Mucosa of descending colon (tissue), 3 donors: Measurements from ENCODE around the gene FXYD5. TPM values are rescaled to one million over a fixed set of nuclear protein-coding genes. Genes with fewer than 3 reads are reported as not detected.

Experiments used
- ATAC-seq: fragments of 200-7000 bp; cut with Tn5 transposase; one replicate; pipeline ENCODE4 v1.9.1; 2020; ENCODE audit warnings: mild to moderate bottlenecking, moderate library complexity
- DNase-seq, 3 donors: peaks; one replicate each; pipeline ENCODE4 v3.0.0-alpha.2; 2020
- H3K36me3 ChIP-seq: fragments of 200-600 bp; one replicate; pipeline ENCODE4 v1.8.0; 2021; ENCODE audit warnings: low read depth, mild to moderate bottlenecking
- H3K4me1 ChIP-seq: fragments of 200-600 bp; one replicate; pipeline ENCODE4 v1.8.0; 2021; ENCODE audit warnings: low read depth, mild to moderate bottlenecking
- H3K4me3 ChIP-seq: fragments of 200-600 bp; one replicate; pipeline ENCODE4 v1.8.0; 2021; ENCODE audit warnings: mild to moderate bottlenecking
- H3K9me3 ChIP-seq: fragments of 200-600 bp; one replicate; pipeline ENCODE4 v1.8.0; 2021; ENCODE audit warnings: mild to moderate bottlenecking
- intact Hi-C, 2 donors: fragments of 100-400 bp; cut with DNase I in 1 of 2; cut with micrococcal nuclease in 1 of 2; formaldehyde crosslinking; loops; one replicate each; pipeline versions ENCODE4 v1.11.0 to v1.11.1; 2022; cut with DNase I, micrococcal nuclease
- total RNA-seq, 3 donors: library from RNA; stranded (reverse); fragmentation: NEBNext Ultra II Directional in 2 of 3; extraction: Animal tissue kit (Norgen Biotek cat#: 25700) in 2 of 3; gene quantifications; one replicate each; pipeline versions ENCODE4 v1.2.1 to v1.2.4, GENCODE V29; 2021 to 2023
- TF ChIP-seq, protein P1 (sequence below): fragments of 200-600 bp; IDR thresholded peaks from one replicate; pipeline ENCODE4 v1.8.0; 2022; ENCODE audit warnings: antibody characterized with exemption, mild to moderate bottlenecking
- donor health status: DM: no; HTN: no; CAD: no; lungs with moderate emphysema.
- donor health status: DM: no; HTN: no; CAD: no.
- donor health status: DM: no; HTN: yes; CAD: no.

Gene FXYD5
- total RNA-seq, 3 donors from 2014 or later, result 9.1 to 20.8 (median 17.9) TPM

DNA sequence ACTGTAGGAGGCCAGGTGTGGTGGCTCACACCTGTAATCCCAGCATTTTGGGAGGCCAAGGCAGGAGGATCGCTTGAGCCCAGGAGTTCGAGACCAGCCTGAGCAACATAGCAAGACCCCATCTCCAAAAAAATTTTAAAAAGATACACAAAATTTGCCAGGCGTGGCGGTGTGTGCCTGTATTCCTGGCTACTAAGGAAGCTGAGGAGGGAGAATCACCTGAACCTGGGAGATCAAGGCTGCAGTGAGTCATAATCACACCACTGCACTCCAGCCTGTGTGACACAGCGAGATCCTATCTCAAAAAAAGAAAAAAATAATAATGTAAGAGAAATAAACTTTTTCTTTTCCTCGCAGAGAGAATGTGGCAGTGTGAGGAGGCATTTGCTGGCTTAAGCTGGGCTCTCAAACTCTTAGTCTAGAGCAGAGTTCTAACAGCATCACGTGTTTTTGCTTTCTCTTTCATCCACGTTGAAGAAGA, 52.9 kb downstream of the FXYD5 start:
- ATAC-seq (no peak), DNase-seq (no peak)
- H3K4me1 ChIP-seq, result peaks cover 2% of the 10 kb centered on the region
- intact Hi-C loops, result no loop called here
- TF ChIP-seq, protein P1, sequence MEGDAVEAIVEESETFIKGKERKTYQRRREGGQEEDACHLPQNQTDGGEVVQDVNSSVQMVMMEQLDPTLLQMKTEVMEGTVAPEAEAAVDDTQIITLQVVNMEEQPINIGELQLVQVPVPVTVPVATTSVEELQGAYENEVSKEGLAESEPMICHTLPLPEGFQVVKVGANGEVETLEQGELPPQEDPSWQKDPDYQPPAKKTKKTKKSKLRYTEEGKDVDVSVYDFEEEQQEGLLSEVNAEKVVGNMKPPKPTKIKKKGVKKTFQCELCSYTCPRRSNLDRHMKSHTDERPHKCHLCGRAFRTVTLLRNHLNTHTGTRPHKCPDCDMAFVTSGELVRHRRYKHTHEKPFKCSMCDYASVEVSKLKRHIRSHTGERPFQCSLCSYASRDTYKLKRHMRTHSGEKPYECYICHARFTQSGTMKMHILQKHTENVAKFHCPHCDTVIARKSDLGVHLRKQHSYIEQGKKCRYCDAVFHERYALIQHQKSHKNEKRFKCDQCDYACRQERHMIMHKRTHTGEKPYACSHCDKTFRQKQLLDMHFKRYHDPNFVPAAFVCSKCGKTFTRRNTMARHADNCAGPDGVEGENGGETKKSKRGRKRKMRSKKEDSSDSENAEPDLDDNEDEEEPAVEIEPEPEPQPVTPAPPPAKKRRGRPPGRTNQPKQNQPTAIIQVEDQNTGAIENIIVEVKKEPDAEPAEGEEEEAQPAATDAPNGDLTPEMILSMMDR, result no peak
- no peaks in the 10 kb centered on the region for H3K9me3 ChIP-seq
- H3K36me3 ChIP-seq, result no peaks in the 10 kb centered on the region
- no peak overlapping the region for H3K4me3 ChIP-seq

DNA sequence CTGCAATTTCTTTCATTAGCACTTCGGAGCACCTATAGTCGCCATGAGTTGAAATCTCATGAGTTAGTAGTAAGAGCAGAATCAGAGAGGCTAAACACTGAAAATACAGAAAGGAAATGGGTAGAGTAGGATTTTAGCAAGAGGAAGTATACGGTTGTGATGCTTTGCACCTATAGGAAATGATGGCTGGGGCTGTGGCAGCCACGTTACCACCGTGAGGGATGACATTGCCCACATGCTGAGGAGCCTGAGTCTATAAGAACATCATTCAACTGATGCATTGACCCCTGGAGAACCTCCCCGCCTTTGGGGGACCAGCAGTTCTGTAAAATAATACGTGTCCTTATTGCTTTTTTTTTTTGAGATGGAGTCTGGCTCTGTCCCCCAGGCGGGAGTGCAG, 53.6 kb downstream of the FXYD5 start:
- intact Hi-C loops, result no loop called here
- Histone ChIP-seq H3K9me3 (no peaks in the 10 kb centered on the region), H3K4me1 (peaks cover 6% of the 10 kb centered on the region), H3K36me3 (no peaks in the 10 kb centered on the region), H3K4me3 (no peak overlapping the region)
- DNase-seq (no peak), ATAC-seq (no peak)
- TF ChIP-seq, protein P1, result no peak

DNA sequence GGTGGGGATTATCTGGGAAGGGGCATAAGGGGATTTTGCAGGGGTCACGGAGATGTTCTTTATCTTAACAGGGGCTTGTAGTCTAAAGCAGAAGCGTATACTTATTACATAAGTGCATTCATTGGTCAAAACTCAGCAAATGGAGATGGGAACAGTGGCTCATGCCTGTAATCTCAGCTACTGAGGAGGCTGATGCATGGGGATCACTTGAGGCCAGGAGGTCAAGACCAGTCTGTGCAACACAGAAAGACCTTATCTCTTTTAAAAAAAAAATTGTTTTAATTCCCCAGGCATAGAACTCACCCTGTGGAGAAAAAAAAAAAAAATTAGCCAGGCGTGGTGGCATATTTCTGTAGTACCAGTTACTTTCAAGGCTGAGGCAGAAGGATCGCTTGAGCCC, 55.1 kb downstream of the FXYD5 start:
- Histone ChIP-seq H3K4me3 (no peak overlapping the region), H3K9me3 (no peaks in the 10 kb centered on the region), H3K4me1 (peaks cover 20% of the 10 kb centered on the region), H3K36me3 (no peaks in the 10 kb centered on the region)
- TF ChIP-seq, protein P1, result no peak
- ATAC-seq (no peak), DNase-seq (no peak)
- intact Hi-C loops, result no loop called here

DNA sequence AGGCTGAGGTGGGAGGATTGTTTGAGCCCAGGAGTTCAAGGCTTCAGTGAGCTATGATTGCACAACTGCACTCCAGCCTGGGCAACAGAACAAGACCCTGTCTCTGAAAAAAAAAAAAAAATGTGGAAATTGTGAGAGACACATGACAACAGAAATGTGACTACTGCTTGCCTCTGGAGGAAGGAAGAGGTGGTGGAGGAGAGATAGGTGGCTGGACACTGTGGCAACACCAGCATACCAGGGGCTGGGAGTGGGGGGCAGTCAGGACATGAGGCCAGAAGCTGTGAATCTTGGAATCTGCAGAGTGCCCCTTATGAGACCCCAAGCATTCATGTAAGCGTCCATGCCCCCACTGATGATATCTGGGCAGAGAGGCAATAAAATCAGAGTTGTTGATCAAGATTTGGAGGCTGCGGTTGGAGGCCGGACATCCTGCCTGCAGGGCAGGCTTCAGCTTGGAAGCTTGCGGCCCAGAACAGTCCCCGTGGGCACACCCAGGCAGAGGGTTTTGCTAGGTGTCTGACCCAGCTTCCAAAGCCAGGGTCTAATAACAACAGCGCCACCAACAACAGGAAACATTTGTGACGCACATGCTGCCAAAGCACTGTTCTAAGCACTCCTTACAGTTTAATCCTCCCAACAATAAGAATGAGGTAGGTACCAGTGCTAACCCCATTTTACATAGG, 57.2 kb downstream of the FXYD5 start:
- Histone ChIP-seq H3K9me3 (peaks cover under 1% of the 10 kb centered on the region), H3K4me1 (peaks cover 20% of the 10 kb centered on the region), H3K4me3 (no peak overlapping the region), H3K36me3 (no peaks in the 10 kb centered on the region)
- DNase-seq, result peak; percentile 54 to 87 (median 61)
- TF ChIP-seq, protein P1, result no peak
- intact Hi-C loops, result no loop called here
- ATAC-seq, result peak; percentile 56

DNA sequence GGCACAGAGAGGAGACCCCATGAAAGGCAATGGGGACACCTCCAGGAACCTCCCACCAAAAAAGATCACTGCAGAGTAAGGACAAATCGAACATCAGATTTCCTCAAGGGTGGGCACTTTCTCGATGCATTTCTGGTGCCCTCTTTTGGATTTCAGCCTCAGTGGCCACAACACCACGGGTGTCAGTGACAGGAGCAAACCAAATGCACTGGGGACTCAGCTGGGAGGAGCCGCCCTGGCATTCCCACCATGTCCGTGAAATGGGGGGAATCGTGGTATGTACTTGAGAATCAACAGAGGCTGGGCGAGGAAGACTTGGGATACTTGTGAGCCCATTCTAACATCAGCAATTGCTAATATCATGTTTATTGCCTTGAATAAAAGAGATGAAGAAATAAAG, 57.7 kb downstream of the FXYD5 start:
- H3K9me3 ChIP-seq, result peaks cover 5% of the 10 kb centered on the region
- intact Hi-C loops, result no loop called here
- H3K36me3 ChIP-seq, result no peaks in the 10 kb centered on the region
- DNase-seq (no peak), ATAC-seq (no peak)
- TF ChIP-seq, protein P1, result no peak
- H3K4me3 ChIP-seq, result no peak overlapping the region
- peaks cover 20% of the 10 kb centered on the region for H3K4me1 ChIP-seq
